Measurements from ENCODE around the gene TDRD12.
"Not testable (repeated sequence)": the region's sequence is repeated elsewhere in the genome, so short reads cannot be mapped to it uniquely, and the experiment has no call there.

Gene TDRD12

GRCh38 chr19:32866061-32866460, 146.5 kb downstream of the TDRD12 start:
- no peak for DNase-seq (ENCODE audit: low read depth, low spot score)
- no peak overlapping the region for H3K4me3 ChIP-seq (ENCODE audit: low read depth, low read length)
- in situ Hi-C loops (cut with HindIII; ENCODE audit: low sequenced_read_pairs) = no loop called here
- TF ChIP-seq CTCF (IDR thresholded peaks at IDR 0.05; ENCODE audit: low read depth, low read length) = no peak

DNA sequence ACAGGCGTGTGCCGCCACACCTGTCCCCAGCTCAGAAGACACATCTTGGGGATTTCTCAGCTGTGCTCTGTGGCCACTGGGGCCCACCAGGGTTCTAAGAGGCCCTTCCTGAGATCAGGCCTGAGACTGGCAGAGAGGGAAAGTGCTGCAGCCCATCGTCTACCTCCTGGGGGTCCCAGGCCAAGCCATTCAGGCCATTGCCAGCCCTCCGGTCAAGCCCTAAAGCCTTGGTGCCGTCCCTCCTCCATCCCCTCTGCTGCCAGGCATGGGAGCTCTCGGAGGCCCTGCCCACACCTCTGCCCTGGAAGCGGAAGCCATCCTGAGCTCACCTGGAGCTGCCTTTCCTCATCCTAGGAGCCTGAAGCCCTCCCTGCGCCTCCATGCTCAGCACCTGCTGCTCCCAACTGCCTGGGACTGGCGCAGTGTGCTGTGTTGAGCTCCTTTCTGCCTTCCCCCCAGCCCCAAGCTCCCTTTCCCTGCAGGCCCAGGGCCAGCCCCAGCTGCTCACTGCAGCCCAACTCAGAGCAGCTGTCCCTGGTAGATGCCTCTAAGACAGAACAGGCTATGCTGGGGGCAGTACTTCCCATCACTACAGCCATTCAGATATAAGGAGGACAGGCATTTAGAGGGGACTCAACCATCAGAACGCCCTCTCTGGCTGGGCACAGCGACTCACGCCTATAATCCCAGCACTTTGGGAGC, 147.1 kb downstream of the TDRD12 start:
- no peak for TF ChIP-seq CTCF (IDR thresholded peaks at IDR 0.05; ENCODE audit: low read depth, low read length)
- no peak for DNase-seq (ENCODE audit: low read depth, low spot score)
- in situ Hi-C loops (cut with HindIII; ENCODE audit: low sequenced_read_pairs) = no loop called here
- H3K4me3 ChIP-seq (ENCODE audit: low read depth, low read length) = no peak overlapping the region

DNA sequence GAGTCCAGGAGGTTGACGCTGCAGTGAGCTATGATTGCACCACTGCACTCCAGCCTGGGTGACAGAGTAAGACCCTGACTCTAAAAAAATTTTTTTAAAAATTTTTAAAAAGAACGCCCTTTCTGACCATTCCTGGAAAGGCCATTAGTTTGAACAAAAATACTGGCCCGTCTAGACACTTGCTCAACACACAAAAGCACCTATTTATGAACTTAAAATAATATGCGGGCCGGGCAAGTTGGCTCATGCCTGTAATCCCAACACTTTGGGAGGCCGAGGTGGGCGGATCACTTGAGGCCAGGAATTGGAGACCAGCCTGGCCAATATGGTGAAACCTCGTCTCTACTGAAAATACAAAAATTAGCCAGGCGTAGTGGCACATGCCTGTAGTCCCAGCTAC, 147.9 kb downstream of the TDRD12 start:
- DNase-seq (ENCODE audit: low read depth, low spot score); in situ Hi-C loops (cut with HindIII; ENCODE audit: low sequenced_read_pairs): not testable (repeated sequence)

GRCh38 chr19:32868206-32868950, 148.8 kb downstream of the TDRD12 start:
- in situ Hi-C loops (cut with HindIII; ENCODE audit: low sequenced_read_pairs) = no loop called here
- H3K4me3 ChIP-seq (ENCODE audit: low read depth, low read length) = no peak overlapping the region
- no peak for DNase-seq (ENCODE audit: low read depth, low spot score)
- no peak for TF ChIP-seq CTCF (IDR thresholded peaks at IDR 0.05; ENCODE audit: low read depth, low read length)

More for the DNA sequence above, 147.9 kb downstream of the TDRD12 start:
- H3K4me3 ChIP-seq (ENCODE audit: low read depth, low read length) = not testable (repeated sequence)

- no peak for TF ChIP-seq CTCF (IDR thresholded peaks at IDR 0.05; ENCODE audit: low read depth, low read length)
- no peak for DNase-seq (ENCODE audit: low read depth, low spot score)
- H3K4me3 ChIP-seq (ENCODE audit: low read depth, low read length) = no peak within 1 kb of the TSS
- in situ Hi-C loops (cut with HindIII; ENCODE audit: low sequenced_read_pairs) = no loop called here
Measured at GRCh38 chr19:32869369-32869965, 149.9 kb downstream of the TDRD12 start, which contains the start of gene SLC7A9. TSS of gene SLC7A9 (minus strand) at chr19:32869767. CDS start at chr19:32868534, 1,233 bp downstream.

DNA sequence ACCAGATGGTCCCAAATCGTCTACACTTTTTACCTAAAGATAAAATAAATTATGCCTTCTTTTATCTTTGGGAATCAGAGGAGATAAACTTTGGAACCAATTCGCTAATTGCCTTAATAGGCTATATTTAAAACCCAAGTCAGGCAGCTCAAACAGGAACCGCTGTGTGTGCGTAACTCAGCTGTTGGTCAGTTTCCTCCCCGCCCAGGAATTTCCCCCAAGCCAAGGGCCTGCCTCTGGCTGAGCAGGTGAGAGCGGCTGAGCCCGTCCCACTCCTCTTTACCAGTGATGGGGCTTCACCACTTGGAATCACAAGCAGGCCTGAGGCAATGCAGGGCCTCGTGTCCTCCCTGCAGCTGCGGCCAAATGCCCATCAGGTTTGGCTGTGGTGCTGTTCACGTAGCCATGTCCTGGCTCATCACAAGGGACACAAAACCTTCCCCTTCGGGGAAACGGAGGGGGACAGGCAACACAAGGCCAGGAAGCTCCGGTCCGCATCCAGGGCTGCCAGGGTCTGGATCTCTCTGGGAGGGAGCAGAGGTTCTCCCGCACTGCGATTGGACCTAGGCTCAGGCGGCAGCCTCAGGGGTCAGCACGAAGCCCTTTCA, 150.5 kb downstream of the TDRD12 start:
- no peak overlapping the region for H3K4me3 ChIP-seq (ENCODE audit: low read depth, low read length)
- in situ Hi-C loops (cut with HindIII; ENCODE audit: low sequenced_read_pairs) = no loop called here
- no peak for DNase-seq (ENCODE audit: low read depth, low spot score)
- TF ChIP-seq CTCF (IDR thresholded peaks at IDR 0.05; ENCODE audit: low read depth, low read length) = no peak

Data from astrocyte of the spinal cord (primary cell).